Medulla oblongata (tissue), 1 donor: ENCODE data around the gene HAUS2.
"Not testable (repeated sequence)": the region's sequence is repeated elsewhere in the genome, so short reads cannot be mapped to it uniquely, and the experiment has no call there.

ENCODE experiments used
- DNase-seq: peaks from one replicate; pipeline ENCODE4 v3.0.0-alpha.2; 2015; ENCODE audit errors: extremely low spot score

HAUS2 gene

DNA sequence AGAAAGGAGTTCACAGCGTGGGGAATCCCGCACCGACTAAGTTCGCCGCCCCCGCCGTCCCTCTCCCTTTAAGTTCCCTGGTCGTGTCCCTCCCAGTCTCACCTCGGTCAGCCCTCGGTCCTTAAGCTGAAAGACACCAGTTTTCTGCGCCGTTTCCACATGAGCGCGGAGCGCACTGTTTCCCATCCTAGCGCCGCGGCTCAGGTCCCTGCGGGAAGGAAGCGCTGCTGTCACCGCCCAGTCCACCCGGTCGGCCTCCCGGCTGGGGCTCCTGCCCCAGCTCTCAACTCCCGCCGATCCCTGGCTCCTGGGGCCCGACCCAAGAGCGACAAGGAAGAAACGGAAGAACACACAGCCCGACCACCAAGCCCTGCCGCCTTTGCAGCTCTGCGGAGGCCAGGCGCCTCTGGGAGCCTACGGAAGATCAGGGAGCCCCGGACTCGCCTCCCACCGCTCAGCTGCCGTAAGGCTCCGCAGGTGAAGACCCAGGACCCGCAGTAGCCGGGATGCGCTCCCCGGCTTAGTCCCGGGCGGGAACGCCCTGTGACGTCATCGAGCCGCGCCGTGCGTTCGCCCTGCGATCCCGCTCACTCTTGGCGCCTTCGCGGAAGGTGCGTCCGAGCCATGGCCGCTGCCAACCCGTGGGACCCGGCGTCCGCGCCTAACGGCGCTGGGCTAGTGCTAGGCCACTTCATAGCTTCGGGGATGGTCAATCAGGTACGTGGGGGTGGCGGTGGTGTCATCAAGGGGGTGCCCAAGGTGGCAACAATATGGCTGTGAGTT is at the start of gene HAUS2, which contains the start of gene LRRC57:
Gene HAUS2 (plus strand): TSS at position 590 of the 783 bp plus-strand sequence. CDS start 35 bp downstream, at position 625.
Gene LRRC57 (minus strand): TSS at position 545 of the 783 bp plus-strand sequence. CDS start 359 bp downstream, at position 186.
- peak; percentile 84 for DNase-seq

GRCh38 chr15:42499858-42500609 is 48.6 kb upstream of the HAUS2 start:
- no peak for DNase-seq

DNA sequence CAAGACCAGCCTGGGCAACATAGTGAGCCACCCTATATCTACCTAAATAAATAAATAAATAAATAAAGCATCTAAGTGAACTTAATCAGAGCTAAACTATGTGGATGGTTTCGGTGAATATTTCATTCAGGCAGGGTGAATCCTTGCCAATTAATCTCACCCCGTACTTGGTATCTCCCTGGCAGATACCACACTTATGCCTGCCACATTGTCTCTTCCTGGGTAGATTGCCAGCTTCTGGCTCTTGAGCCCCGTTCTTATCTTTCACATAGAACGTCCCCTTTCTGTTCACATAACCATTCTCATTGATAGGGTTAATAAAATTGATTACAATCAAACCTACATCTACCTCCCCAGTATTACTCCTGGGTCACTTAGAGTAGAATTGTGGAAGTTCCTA is 46.2 kb upstream of the HAUS2 start:
- no peak for DNase-seq

DNA sequence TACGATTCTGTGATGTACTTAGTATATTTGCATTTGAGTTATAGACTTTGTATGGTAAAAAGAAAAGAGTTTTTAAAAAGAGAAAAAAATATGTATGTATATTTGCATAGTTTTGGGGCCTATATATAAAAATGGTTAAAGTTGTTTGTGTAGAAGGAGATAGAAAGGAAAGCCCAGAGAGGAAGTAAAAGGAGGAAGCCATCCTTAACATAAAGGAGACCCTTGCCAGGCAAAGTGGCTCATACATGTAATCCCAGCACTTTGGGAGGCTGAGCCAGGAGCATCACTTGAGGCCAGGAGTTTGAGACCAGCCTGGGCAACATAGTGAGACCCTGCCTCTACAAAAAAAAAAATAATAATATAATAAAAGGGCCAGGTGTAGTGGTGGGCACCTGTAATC is 44.8 kb upstream of the HAUS2 start:
- no peak for DNase-seq

DNA sequence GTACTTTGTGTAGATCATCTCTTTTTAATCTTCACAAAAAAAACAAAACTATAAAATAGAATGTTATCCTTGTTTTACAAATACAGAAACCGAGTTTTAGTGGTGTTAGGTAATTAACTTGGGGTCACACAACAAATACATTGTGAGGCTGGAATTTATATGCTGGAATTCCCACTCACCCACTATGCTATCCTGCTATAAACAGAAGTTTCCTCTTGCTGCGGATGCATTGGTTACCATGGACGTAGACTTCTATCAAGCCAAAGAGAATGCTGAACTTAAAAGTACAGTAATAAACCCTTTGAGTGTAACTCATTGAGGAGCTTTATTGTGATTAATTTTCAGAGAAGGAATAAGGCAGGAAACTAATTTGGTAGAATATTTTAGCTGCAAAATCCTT is 44.0 kb upstream of the HAUS2 start:
- DNase-seq: no peak

GRCh38 chr15:42507514-42507913 is 41.1 kb upstream of the HAUS2 start:
- DNase-seq: no peak

DNA sequence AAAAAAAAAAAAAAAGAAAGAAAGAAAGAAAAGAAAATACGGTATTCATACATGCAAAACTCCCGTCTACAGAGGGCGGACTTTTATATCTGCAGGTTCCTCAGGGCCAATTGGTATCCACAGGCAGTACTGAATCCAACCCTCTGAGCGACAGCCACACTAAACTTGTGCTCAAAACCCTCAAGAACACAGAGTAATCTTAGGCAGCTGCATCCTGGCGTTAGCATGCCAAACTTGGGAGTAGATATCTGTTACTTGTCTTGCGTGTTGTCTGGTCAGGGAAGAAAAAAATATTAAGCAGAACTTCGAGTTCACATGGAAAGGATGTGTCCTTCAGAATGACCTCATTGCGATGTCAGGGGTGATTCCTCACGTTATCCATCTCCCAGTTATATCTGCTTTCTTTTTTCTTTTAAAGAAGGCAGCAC is 40.4 kb upstream of the HAUS2 start:
- DNase-seq: no peak

GRCh38 chr15:42510258-42511006 is 38.2 kb upstream of the HAUS2 start:
- no peak for DNase-seq

DNA sequence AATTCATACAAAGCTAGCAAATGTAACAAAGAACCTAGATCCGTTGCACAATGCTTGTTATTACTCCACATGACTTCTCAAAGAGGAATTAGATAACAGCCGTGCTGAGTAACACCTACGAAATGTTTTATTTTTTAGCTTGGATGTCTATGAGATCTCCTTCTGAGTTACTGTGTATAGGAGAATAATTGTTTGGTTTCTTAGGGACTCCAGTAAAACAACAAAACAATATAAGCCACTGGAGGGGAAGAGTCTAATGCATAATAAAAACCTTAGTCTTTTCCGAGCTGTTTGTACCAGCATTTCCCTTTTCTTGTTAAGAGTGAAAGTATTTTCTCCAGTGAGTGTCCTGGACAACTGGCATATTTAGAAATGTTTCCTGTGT is 37.6 kb upstream of the HAUS2 start:
- DNase-seq: peak; percentile 50

- DNase-seq: no peak
These were observed 25.3 kb upstream of the HAUS2 start for GRCh38 chr15:42523331-42523730.

GRCh38 chr15:42528970-42529369 is 19.7 kb upstream of the HAUS2 start:
- no peak for DNase-seq

DNA sequence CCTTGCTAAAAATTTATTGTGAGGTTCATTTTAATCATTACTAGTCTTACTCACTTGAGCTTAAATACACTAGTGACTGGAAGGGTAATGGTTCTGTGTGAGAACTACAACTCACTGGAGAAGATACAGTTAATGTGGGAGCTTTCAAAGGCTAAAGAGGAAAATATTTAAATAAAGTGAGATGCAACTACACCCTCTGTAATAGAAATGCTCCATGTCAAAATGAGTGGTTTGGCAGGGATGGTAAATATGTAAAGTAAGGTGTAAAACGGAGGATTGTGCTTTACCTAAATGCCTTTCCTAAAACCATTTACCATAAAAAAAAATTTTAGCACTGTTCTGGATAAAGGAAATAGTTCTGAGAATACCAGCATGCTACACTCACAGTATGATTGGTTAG is 15.4 kb upstream of the HAUS2 start:
- DNase-seq: no peak

- no peak for DNase-seq
These were observed 3.6 kb upstream of the HAUS2 start for GRCh38 chr15:42544853-42545629.

GRCh38 chr15:42547918-42548248 is 755 bp upstream of the HAUS2 start:
- DNase-seq: no peak

- no peak for DNase-seq
These were observed 424 bp downstream of the HAUS2 start for GRCh38 chr15:42549032-42549491.

DNA sequence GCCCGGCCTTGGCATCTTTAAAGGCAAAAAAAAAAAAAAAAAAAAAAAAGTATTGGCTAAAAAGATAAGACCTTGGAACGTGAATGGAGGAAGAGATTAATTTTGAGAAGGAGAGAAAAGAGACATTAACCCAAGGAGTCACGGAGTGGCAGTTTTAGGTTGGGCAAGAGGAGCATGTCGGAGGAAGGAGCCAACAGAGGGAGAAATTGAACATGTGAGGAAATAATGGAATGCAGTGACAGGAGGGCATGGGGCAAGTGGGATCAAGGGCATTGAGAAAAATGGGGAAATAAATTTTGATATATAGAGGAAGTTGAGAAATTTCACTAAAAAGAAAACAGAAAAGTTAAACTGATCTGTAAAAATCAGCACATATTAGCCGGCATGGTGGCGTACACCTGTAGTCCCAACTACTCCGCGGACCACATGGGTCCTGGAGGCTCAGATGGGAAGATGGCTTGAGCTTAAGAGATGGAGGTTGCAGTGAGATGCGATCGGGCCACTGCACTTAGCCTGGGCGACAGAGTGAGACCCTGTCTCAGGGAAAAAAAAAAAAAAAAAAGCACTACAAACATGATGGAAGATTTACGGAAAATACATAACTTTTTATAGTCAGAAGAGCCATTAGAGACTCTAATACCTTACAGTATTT is 1.2 kb downstream of the HAUS2 start:
- no peak for DNase-seq

- no peak for DNase-seq
These were observed 4.9 kb downstream of the HAUS2 start for GRCh38 chr15:42553554-42553953.

GRCh38 chr15:42556550-42557207 is 8.0 kb downstream of the HAUS2 start:
- DNase-seq: not testable (repeated sequence)

DNA sequence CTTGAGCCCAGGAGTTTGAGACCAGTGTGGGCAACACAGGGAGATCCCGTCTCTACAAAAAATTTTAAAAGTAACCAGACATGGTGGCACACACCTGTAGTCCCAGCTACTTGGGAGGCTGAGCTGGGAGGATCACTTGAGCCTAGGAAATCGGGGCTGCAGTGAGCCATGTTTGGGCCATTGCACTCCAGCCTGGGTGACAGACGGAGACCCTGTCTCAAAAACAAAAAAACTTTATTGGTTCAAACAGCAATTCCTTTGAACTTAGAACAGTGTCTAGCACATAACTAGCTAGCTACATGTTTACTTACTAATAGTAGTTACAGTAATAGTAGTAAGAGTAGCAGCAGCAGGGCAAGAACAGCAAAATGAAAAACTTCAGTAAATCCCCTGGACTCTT is 10.1 kb downstream of the HAUS2 start:
- no peak for DNase-seq
